ENCODE measurements around the gene CPSF3.

CPSF3 gene

GRCh38 chr2:9423100-9423921 is at the start of gene CPSF3, which contains the start of gene ITGB1BP1:
CPSF3 (plus strand) TSS chr2:9423654; CDS start chr2:9423774, 120 bp downstream.
ITGB1BP1 (minus strand) TSS chr2:9423528; CDS start chr2:9418697, 4,831 bp downstream.
- peak; percentile 99 for DNase-seq

GRCh38 chr2:9374071-9374730 is 49.3 kb upstream of the CPSF3 start:
- DNase-seq: no peak

DNA sequence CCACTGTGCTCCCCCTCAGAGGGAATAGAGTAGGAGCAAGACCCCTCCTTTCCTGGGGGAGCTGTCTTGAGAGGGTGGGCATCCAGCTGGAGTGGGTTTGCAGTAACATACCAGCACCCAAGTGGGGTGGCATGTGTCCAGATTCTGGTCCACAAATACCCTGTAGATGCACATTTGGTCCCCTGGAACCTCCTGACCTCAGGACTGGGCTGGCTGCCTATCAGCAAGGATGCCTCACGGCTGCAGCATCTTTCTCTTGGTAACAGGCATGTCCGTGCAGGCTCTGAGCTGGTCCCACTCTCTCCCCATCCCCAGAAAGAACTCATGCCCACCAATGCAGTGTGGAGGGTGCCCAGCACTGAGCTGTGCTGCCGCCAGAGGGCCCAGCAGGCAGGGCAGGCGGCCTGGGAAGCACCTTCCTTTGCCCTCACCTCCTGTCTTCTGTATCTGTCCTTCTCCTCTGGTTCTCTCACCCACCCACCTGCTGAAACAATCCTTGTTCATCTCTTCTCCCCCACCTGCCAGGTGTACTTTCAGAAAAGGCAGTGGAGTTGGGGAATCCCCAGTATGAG is 47.5 kb upstream of the CPSF3 start:
- no peak for DNase-seq

GRCh38 chr2:9377461-9378097 is 45.9 kb upstream of the CPSF3 start:
- no peak for DNase-seq

- DNase-seq: peak; percentile 53
Measured at GRCh38 chr2:9378433-9379390, 44.7 kb upstream of the CPSF3 start.

- no peak for DNase-seq
Measured at GRCh38 chr2:9379391-9379755, 44.1 kb upstream of the CPSF3 start.

- no peak for DNase-seq
Measured at GRCh38 chr2:9380702-9381628, 42.5 kb upstream of the CPSF3 start.

GRCh38 chr2:9382604-9383235 is 40.7 kb upstream of the CPSF3 start:
- DNase-seq: no peak

DNA sequence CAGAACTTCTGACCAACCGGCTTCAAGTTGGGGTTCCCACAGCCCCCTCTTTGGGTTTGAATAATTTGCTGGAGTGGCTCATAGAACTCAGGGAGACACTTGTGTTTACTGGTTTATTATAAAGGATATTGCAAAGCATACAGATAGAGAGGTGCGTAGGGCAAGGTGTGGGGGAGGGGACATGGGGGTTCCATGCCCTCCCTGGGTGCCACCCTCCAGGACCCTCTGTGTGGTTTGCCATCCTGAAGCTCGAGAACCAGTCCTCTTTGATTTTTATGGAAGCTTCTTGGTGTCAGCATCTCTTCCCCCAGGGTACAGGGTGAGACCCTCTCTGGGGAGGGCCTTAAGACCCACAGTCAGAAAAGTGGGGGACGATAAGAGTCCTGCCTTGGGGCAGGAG is 38.9 kb upstream of the CPSF3 start:
- DNase-seq: no peak

DNA sequence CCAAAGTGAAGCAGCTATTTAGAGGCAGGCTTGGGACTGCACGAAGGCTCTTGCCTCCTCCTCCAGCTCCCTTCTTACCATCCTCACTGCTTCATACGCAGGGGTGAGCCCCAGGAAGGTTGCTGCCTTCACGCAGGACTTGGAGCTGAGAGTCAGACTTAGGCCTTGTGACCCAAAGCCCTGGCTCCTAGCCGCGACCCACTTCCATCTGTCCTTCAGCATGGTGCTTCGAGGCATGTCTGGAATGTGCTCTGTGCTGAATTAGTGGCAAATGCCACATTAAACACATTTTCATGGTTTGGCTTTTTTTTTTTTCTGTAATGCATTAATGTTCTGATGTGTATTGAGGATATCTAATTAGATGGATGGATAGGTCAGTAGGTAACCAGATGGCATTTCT is 37.6 kb upstream of the CPSF3 start:
- DNase-seq: no peak

DNA sequence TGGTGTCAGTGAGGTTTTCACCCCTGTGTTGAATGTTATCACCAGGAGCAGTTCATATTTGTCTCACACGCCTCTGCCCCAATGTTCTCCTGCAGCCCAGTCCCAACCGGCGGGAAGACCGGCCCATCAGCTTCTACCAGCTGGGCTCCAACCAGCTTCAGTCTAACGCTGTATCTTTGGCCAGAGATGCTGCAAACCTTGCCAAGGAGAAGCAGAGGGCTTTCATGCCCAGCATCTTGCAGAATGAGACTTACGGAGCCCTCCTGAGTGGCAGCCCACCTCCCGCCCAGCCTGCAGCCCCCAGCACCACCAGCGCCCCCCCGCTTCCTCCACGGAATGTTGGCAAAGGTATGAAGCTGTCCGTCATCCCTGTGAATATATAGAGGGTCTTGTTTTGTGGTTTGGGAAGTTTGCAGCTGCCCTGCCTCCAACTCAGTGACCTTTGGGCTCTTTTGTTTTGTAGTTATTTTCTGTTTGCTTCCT is 35.2 kb upstream of the CPSF3 start:
- DNase-seq: no peak

DNA sequence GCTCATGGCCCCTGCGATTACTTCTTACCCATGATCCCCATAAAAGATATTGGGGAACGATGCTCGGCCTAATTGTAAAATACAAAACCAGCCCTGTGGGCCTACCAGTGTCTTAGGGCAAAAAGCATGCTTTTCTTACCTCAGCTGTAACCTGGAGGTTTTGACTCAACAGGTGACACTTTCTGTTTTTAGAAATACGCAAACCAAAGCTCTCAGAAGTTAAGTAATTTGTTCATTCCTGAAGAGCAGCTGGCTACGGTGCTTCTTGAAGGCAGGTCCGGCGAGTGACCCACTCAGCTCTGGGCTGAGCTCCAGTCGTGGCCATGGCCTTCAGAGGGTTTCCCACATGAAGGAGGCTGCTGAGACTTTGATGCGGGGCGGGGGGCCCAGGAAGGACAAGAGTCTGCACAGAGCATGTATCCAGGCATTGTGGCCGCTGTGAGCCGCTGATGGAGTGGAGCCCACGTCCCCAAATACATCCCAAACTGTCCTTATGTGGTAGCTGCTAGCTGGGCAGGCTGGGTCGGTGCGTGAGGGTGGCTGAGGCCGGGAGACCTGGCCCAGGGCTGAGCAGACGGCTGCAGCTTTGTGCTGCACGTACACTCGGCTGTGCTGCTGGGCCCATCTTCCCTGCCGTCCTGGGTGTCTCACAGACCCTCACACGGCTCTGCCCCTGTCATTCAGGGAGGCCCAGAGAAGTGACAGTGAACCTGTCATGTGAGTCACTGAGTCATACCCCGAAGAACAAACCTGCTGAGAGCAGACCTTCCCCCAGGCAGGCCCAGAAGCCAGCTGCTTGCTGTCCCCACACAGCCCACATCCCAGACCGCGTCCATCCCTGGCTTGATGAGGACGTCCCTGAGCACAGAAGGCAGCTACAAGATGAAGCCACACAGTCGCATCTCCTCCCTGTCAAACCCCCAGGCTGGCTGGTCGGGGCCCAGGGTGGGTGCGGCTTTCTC is 34.2 kb upstream of the CPSF3 start:
- no peak for DNase-seq

DNA sequence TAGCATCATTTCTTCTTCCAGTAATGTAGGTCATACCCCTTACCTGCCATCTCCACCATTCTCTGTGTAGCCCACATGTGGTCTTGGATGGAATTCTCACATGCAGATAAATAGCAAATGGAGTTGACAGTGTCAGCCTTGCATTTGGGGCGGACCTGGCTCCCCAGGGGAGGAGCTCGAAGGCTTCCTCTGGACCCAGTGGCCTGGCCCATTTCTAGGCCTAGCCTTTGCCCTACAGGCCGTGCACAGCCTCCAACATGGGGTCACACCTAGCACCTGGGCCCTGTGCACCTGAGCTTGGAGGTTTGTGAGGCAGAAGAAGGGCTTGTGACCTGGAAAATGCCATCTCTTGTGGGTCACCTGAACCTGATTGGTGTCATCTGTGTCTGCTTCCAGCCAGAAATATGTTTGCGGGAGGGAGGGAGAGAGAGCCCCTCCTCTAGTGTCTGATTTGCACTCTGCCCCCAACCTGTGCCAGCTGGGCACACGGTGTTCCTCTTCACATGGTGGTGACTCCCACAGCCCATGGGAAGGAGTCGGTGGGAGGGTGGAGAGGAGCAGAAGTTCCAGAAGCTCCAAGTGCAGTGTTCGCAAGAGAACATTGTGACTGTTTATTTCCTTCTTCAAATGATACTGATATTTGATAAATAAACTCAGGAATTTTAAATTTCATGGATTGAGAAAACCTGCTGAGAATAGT is 33.2 kb upstream of the CPSF3 start:
- no peak for DNase-seq

DNA sequence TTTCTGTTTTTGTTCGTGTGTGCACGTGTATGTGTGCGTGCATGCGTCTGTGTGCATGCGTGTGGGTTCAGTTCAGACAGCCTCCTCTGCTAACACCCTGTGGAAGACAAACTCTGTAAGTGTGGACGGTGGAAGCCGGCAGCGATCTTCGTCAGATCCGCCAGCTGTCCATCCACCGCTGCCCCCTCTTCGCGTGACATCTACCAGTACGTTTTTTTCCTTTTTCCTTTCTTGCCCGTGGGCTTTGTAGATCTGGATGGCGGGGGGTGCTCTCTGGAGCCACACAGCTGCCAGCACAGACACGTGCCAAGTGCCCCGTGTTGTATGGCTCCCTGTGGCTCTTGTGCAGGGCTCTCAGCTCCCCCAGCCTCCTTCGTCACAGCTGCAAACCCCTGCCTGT is 32.5 kb upstream of the CPSF3 start:
- no peak for DNase-seq

GRCh38 chr2:9391961-9392720 is 31.3 kb upstream of the CPSF3 start:
- DNase-seq: no peak

- peak; percentile 49 for DNase-seq
Measured at GRCh38 chr2:9392898-9393765, 30.3 kb upstream of the CPSF3 start.

GRCh38 chr2:9394816-9395215 is 28.6 kb upstream of the CPSF3 start:
- no peak for DNase-seq

All from femur (tissue), 1 donor.